GM23338 (cell line): ENCODE measurements around the gene CEP250. TPM values are rescaled to one million over a fixed set of nuclear protein-coding genes. Genes with fewer than 3 reads are reported as not detected.

ENCODE experiments used
- ATAC-seq: fragments of 200-7000 bp; cut with Tn5 transposase; 3 replicates; pipeline ENCODE4 v1.9.1; 2020
- DNase-seq: peaks from one replicate; pipeline ENCODE4 v3.0.0-alpha.2; 2015; ENCODE audit warnings: low spot score
- H2AFZ ChIP-seq: fragments of 200-600 bp; sonication (generic); 2 replicates; pipeline ENCODE4 v1.8.0; 2016; ENCODE audit warnings: antibody characterized with exemption, mild to moderate bottlenecking, moderate library complexity
- H3F3A ChIP-seq: fragments of 200-600 bp; sonication (generic); replicated peaks from 2 replicates; pipeline ENCODE4 v1.8.0; 2017; ENCODE audit warnings: antibody characterized with exemption, mixed run types, low read depth
- H3K27ac ChIP-seq: fragments of 200-600 bp; sonication (generic); 2 replicates; pipeline ENCODE4 v1.6.1; 2016; ENCODE audit warnings: low read depth
- H3K27me3 ChIP-seq: fragments of 200-600 bp; sonication (generic); 2 replicates; pipeline ENCODE4 v1.8.0; 2016; ENCODE audit warnings: mild to moderate bottlenecking, mixed run types, moderate library complexity; ENCODE audit not compliant: insufficient read depth
- H3K36me3 ChIP-seq: fragments of 200-600 bp; sonication (generic); 2 replicates; pipeline ENCODE4 v1.8.0; 2016; ENCODE audit warnings: mild to moderate bottlenecking; ENCODE audit not compliant: insufficient read depth
- H3K4me1 ChIP-seq: fragments of 200-600 bp; sonication (generic); 2 replicates; pipeline ENCODE4 v1.8.0; 2016; ENCODE audit warnings: mild to moderate bottlenecking, moderate library complexity; ENCODE audit not compliant: insufficient read depth
- H3K4me2 ChIP-seq: fragments of 200-600 bp; sonication (generic); 2 replicates; pipeline ENCODE4 v1.7.1; 2017; ENCODE audit warnings: mixed run types
- H3K4me3 ChIP-seq: fragments of 200-600 bp; sonication (generic); 2 replicates; pipeline ENCODE4 v1.6.1; 2016; ENCODE audit warnings: mixed run types
- H3K79me2 ChIP-seq: fragments of 200-600 bp; sonication (generic); replicated peaks from 2 replicates; pipeline ENCODE4 v1.8.0; 2017; ENCODE audit warnings: mild to moderate bottlenecking; ENCODE audit not compliant: insufficient read depth
- H3K9me2 ChIP-seq: fragments of 200-600 bp; sonication (generic); 2 replicates; pipeline ENCODE4 v1.8.0; 2017; ENCODE audit not compliant: insufficient read depth
- H4K20me1 ChIP-seq: fragments of 200-600 bp; sonication (generic); replicated peaks from 2 replicates; pipeline ENCODE4 v1.8.0; 2017; ENCODE audit warnings: mild to moderate bottlenecking; ENCODE audit not compliant: insufficient read depth
- H3K27ac Mint-ChIP-seq: 2 replicates; pipeline ENCODE4 v1.8.0; 2020; ENCODE audit warnings: inconsistent platforms, mild to moderate bottlenecking, moderate library complexity, mixed read lengths
- H3K27me3 Mint-ChIP-seq: 3 replicates; pipeline ENCODE4 v1.8.0; 2022; ENCODE audit warnings: low read depth, mild to moderate bottlenecking, moderate library complexity, mixed read lengths, inconsistent platforms; ENCODE audit not compliant: insufficient read depth, poor library complexity
- H3K36me3 Mint-ChIP-seq: 3 replicates; pipeline ENCODE4 v1.8.0; 2021; ENCODE audit warnings: low read depth, mild to moderate bottlenecking, inconsistent platforms, moderate library complexity, mixed read lengths
- H3K4me1 Mint-ChIP-seq: 3 replicates; pipeline ENCODE4 v1.8.0; 2020; ENCODE audit warnings: mild to moderate bottlenecking, inconsistent platforms, mixed read lengths
- H3K4me3 Mint-ChIP-seq: 3 replicates; pipeline ENCODE4 v1.8.0; 2021; ENCODE audit warnings: moderate library complexity, mild to moderate bottlenecking, inconsistent platforms, mixed read lengths
- H3K9me3 Mint-ChIP-seq: 3 replicates; pipeline ENCODE4 v1.8.0; 2020; ENCODE audit warnings: moderate library complexity, mild to moderate bottlenecking, inconsistent platforms, mixed read lengths
- REST ChIP-seq: IDR thresholded peaks from one replicate; pipeline ENCODE4 v1.6.1; 2018; ENCODE audit warnings: antibody characterized with exemption; ENCODE audit not compliant: unreplicated experiment
- ZNF462 ChIP-seq: fragments of 250-450 bp; sonication (Bioruptor Pico); IDR thresholded peaks from 2 replicates; pipeline ENCODE4 v1.5.0; 2020; ENCODE audit warnings: mild to moderate bottlenecking, moderate library complexity
- polyA plus RNA-seq: library from polyadenylated mRNA; unstranded; fragments of >200 nt; fragmentation: Nextera tagmentation; extraction: Ambion mirVana; gene quantifications from 2 replicates; pipeline ENCODE4 v1.2.1, GENCODE V29; 2016
- total RNA-seq: library from RNA; depleted of rRNA; stranded (reverse); fragments of >200 nt; shearing (Covaris generic); gene quantifications from 2 replicates; pipeline ENCODE4 v1.2.3, GENCODE V29; 2014

CEP250 gene
- total and polyA plus RNA-seq, 2 experiments from 2014 or later, result 28.0 to 29.1 TPM

- peak overlapping the region; percentile 78 for H2AFZ ChIP-seq
- no peak overlapping the region for H3K4me2 ChIP-seq
- H3K36me3 ChIP-seq, result no peaks in the 10 kb centered on the region
- TF ChIP-seq ZNF462, result no peak
- no peak for DNase-seq
- H3F3A ChIP-seq, result no peaks in the 10 kb centered on the region
- peaks cover 34% of the 10 kb centered on the region for H3K4me1 Mint-ChIP-seq
- H3K27me3 Mint-ChIP-seq, result peaks cover 6% of the 10 kb centered on the region
- H3K4me3 ChIP-seq, result no peak overlapping the region
- H3K27ac ChIP-seq, result no peak overlapping the region
- peaks cover 3% of the 10 kb centered on the region; the same call in 1 of the 2 replicates for H3K4me1 ChIP-seq
- no peaks in the 10 kb centered on the region for H3K27me3 ChIP-seq
- ATAC-seq, result no peak
- H3K27ac Mint-ChIP-seq, result no peak overlapping the region
- no peaks in the 10 kb centered on the region for H4K20me1 ChIP-seq
- no peaks in the 10 kb centered on the region for H3K79me2 ChIP-seq
- H3K36me3 Mint-ChIP-seq, result no peaks in the 10 kb centered on the region; the same call in 2 of the 3 replicates
- no peaks in the 10 kb centered on the region for H3K9me3 Mint-ChIP-seq
- H3K9me2 ChIP-seq, result no peaks in the 10 kb centered on the region
- H3K4me3 Mint-ChIP-seq, result no peak overlapping the region
These were observed 17.8 kb upstream of the CEP250 start for GRCh38 chr20:35437599-35437998.

- H3K79me2 ChIP-seq, result no peaks in the 10 kb centered on the region
- ATAC-seq (no peak), DNase-seq (no peak)
- Mint-ChIP-seq H3K27me3 (peaks cover 6% of the 10 kb centered on the region), H3K4me3 (no peak overlapping the region), H3K4me1 (peaks cover 15% of the 10 kb centered on the region), H3K9me3 (no peaks in the 10 kb centered on the region), H3K36me3 (no peaks in the 10 kb centered on the region; the same call in 2 of the 3 replicates), H3K27ac (no peak overlapping the region)
- H3F3A ChIP-seq, result no peaks in the 10 kb centered on the region
- H3K27ac ChIP-seq, result no peak overlapping the region
- no peak overlapping the region for H3K4me3 ChIP-seq
- no peaks in the 10 kb centered on the region; the same call in 1 of the 2 replicates for H3K4me1 ChIP-seq
- no peaks in the 10 kb centered on the region for H3K9me2 ChIP-seq
- H3K27me3 ChIP-seq, result no peaks in the 10 kb centered on the region
- no peak overlapping the region for H3K4me2 ChIP-seq
- H3K36me3 ChIP-seq, result no peaks in the 10 kb centered on the region
- no peaks in the 10 kb centered on the region for H4K20me1 ChIP-seq
- H2AFZ ChIP-seq, result no peak overlapping the region; the same call in 1 of the 2 replicates
- TF ChIP-seq REST, result no peak
These were observed 12.4 kb upstream of the CEP250 start for GRCh38 chr20:35443003-35443402.
